IPS-20b (cell line): ENCODE data around the gene CPSF4L.

Experiments
- H3K27ac ChIP-seq: one replicate; pipeline ENCODE4 v1.5.1; 2013; ENCODE audit warnings: low read length
- H3K27me3 ChIP-seq: 2 replicates; pipeline ENCODE4 v1.6.1; 2013; ENCODE audit warnings: mild to moderate bottlenecking, low read length, inconsistent platforms; ENCODE audit not compliant: insufficient read depth
- H3K36me3 ChIP-seq: 2 replicates; pipeline ENCODE4 v1.6.1; 2013; ENCODE audit warnings: low read depth, mild to moderate bottlenecking, inconsistent platforms, low read length, moderate library complexity; ENCODE audit not compliant: insufficient read depth
- H3K4me1 ChIP-seq: 2 replicates; pipeline ENCODE4 v1.6.1; 2013; ENCODE audit warnings: mild to moderate bottlenecking, control low read depth, inconsistent platforms, low read length, moderate library complexity; ENCODE audit not compliant: insufficient read depth
- H3K4me3 ChIP-seq: 2 replicates; pipeline ENCODE4 v1.5.1; 2013; ENCODE audit warnings: mild to moderate bottlenecking, low read length, inconsistent platforms
- H3K9ac ChIP-seq: 2 replicates; pipeline ENCODE4 v1.6.1; 2013; ENCODE audit warnings: low read depth, mild to moderate bottlenecking, inconsistent platforms, low read length, moderate library complexity
- H3K9me3 ChIP-seq: 2 replicates; pipeline ENCODE4 v1.6.1; 2013; ENCODE audit warnings: mild to moderate bottlenecking, low read depth, low read length, inconsistent platforms; ENCODE audit not compliant: insufficient read depth

Gene CPSF4L

DNA sequence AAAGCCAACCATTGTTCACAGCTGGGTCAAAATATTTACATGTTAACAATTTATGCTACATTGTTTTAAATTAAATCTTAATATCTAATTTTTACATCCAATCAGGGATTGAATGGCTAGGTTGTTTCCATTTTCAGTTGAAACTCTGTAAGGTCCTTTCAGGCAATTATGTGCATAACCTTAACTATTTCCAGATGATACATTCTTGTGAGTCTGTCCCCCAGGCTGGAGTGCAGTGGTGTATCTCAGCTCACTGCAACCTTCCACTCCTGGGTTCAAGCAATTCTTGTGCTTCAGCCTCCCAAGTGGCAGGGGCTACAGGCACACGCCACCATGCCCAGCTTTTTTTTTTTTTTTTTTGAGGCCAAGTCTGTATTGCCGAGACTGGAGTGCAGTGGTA lies 39.7 kb upstream of the CPSF4L start:
- H3K27ac ChIP-seq, result no peak overlapping the region
- no peaks in the 10 kb centered on the region for H3K27me3 ChIP-seq
- no peaks in the 10 kb centered on the region for H3K36me3 ChIP-seq
- H3K4me1 ChIP-seq, result peaks cover 17% of the 10 kb centered on the region
- no peaks in the 10 kb centered on the region for H3K9me3 ChIP-seq
- H3K4me3 ChIP-seq, result no peak overlapping the region
- H3K9ac ChIP-seq, result no peak overlapping the region

DNA sequence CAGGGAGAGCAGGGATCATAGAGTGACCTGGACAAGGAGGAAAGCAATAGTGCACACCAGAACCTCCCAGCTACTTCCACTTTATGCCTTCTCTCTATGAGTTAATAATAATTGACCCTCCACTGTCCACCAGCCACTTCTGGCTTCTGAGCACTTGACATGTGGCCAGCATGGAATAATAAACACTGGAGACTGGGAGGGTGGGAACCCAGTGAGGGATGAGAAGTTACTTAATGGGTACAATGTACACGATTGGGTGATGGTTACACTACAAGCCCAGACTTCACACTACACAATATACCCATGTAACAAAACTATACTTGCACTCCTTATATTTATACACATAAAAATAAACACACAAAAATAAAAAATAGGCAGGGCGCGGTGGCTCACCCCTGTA lies 38.7 kb upstream of the CPSF4L start:
- Histone ChIP-seq H3K9me3 (no peaks in the 10 kb centered on the region), H3K4me1 (peaks cover 11% of the 10 kb centered on the region), H3K36me3 (no peaks in the 10 kb centered on the region), H3K27me3 (no peaks in the 10 kb centered on the region), H3K27ac (no peak overlapping the region), H3K4me3 (no peak overlapping the region), H3K9ac (no peak overlapping the region; the same call in 1 of the 2 replicates)

DNA sequence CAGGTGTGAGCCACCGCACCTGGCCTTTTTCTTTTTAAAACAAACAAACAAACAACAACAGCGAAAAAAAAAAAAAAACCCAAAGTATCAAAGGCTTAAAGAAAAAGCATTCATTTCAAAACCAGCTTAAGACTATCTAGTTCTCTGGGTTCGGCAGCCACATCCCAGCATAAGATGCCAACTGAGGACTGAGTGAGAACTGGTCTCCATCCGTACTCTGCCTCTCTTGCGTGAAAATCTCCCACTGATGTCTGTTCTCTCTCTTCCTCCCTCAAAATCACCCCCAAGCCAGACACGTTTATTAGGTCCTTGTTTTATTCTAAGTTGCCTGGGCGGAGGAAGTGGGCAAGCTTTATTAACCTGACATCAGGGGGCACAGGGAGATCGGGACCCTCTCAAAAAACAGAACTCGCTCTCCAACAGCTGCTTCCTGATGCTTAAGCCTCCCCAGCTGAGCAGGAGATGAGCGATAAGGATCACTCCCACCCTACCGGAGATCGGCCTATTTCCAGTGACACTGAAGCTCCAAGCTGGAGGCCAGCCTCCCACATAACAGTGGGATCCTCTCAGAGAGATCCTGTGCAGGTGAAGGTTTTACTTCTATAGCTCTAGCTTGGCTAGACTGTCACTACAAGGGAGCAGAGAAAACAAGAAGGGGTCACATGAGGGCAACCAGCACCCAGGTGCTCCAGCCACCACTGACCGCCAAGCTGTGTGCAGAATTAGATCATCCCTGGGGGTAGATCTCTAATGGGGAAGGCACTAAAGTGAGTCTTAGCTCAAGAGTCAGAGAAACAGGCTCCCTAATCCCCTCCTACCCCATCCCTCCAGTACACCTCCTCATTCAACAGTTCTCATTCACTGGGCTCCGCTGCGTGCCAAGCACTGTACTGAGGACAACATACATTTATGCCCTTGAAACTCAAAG lies 36.5 kb upstream of the CPSF4L start:
- Histone ChIP-seq H3K27ac (no peak overlapping the region), H3K9ac (no peak overlapping the region)

DNA sequence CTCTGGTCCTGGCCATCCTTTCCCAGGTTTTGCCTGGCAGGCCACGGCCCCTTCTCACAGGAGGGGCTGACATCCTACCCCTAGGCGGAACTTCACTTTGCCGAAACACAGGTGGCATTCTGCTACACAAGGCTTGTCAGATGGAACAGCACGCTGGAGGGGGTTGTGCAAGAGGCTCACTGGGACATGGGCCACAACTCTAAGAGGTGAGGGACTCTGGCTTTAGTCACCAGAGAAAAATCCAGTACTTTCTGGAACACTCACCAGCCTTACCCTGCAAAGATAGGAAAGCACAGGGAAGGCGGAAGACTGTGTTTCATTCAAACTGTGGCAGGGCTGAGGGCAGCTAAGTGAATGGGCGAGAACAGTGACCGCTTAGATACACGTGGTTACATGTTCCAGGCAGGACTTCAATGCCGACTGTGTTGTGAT lies 31.8 kb upstream of the CPSF4L start:
- Histone ChIP-seq H3K36me3 (no peaks in the 10 kb centered on the region), H3K9ac (no peak overlapping the region), H3K9me3 (no peaks in the 10 kb centered on the region), H3K27me3 (no peaks in the 10 kb centered on the region), H3K4me3 (no peak overlapping the region), H3K4me1 (no peaks in the 10 kb centered on the region), H3K27ac (no peak overlapping the region)

More for the DNA sequence above, 36.5 kb upstream of the CPSF4L start:
- H3K4me3 ChIP-seq, result no peak overlapping the region
- H3K36me3 ChIP-seq, result no peaks in the 10 kb centered on the region
- H3K9me3 ChIP-seq, result no peaks in the 10 kb centered on the region
- no peaks in the 10 kb centered on the region for H3K27me3 ChIP-seq
- H3K4me1 ChIP-seq, result no peaks in the 10 kb centered on the region

DNA sequence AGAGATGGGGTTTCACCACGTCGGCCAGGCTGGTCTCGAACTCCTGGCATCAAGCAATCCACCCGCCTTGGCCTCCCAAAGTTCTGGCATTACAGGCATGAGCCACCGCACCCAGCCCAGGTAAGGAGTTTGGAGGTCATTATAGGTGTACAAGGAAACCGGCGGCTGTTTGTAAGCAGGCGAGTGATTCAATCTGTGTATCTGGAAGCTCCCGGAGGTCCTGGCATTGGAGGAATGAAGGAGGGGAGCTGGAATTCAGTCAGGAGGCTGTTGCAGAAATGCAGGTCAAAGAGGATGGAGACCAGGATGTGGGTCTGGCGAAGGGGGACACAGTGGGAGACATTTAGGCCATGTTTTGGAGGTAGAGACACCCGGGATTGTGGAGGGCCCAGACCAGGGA lies 31.4 kb upstream of the CPSF4L start:
- Histone ChIP-seq H3K4me1 (no peaks in the 10 kb centered on the region), H3K4me3 (no peak overlapping the region), H3K9me3 (no peaks in the 10 kb centered on the region), H3K27ac (no peak overlapping the region), H3K36me3 (no peaks in the 10 kb centered on the region), H3K27me3 (no peaks in the 10 kb centered on the region), H3K9ac (no peak overlapping the region)

DNA sequence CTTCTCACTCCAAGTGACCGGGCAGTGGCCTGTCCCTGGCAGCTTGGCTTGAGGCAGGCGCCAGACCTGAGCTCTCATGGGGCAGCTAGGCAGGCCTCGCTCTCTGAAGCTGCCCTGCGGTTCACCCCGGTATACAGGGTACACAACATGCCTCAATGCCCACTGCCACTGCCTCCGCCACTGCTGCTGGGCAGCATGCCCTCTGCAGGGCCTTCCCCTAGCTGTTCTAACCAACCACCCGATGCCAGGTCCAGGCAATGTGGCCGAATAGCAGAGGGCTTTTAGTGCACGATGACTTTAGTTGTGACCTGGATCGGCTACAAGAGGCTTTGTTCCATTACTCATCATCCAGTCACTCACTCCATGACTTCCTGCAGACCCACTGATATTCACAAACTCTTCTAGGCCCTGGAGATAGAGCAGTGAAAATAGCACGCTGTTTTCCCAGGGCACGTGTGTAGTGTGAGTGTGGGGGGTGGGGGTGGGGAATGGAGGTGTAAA lies 30.4 kb upstream of the CPSF4L start:
- H3K4me3 ChIP-seq, result no peak overlapping the region
- H3K27ac ChIP-seq, result no peak overlapping the region

DNA sequence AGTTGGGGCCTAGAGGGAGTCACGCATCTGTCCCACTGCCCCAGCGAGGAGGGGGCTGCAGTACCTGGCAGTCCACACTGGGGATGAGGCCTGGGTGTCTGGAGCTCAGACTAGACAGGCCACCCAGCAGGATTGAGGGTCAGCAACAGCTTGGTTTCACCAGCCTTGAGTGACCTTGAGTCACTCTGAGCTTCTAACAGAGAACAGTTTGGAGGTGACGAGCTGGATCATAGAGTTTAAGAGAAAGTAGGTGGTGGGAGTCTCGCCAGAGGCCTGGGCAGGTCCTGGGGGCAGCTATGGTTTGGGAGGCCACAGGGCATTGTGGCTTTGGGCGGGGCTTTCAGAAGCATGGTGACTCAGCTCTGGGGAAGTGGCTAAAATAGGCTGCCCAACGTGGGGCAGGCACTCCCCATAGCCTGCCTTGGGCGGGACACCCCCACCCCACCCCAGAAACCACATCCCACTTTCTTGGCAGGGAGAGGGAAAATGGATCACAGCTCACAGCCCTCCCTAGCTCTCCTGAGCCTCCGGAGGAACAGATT lies 29.7 kb upstream of the CPSF4L start:
- H3K27ac ChIP-seq, result no peak overlapping the region
- H3K9ac ChIP-seq, result no peak overlapping the region
- no peaks in the 10 kb centered on the region for H3K9me3 ChIP-seq
- no peak overlapping the region for H3K4me3 ChIP-seq
- H3K4me1 ChIP-seq, result no peaks in the 10 kb centered on the region
- H3K27me3 ChIP-seq, result no peaks in the 10 kb centered on the region
- H3K36me3 ChIP-seq, result no peaks in the 10 kb centered on the region

More for the DNA sequence above, 30.4 kb upstream of the CPSF4L start:
- H3K9me3 ChIP-seq, result no peaks in the 10 kb centered on the region
- no peak overlapping the region for H3K9ac ChIP-seq
- H3K36me3 ChIP-seq, result no peaks in the 10 kb centered on the region
- H3K27me3 ChIP-seq, result no peaks in the 10 kb centered on the region
- no peaks in the 10 kb centered on the region for H3K4me1 ChIP-seq

DNA sequence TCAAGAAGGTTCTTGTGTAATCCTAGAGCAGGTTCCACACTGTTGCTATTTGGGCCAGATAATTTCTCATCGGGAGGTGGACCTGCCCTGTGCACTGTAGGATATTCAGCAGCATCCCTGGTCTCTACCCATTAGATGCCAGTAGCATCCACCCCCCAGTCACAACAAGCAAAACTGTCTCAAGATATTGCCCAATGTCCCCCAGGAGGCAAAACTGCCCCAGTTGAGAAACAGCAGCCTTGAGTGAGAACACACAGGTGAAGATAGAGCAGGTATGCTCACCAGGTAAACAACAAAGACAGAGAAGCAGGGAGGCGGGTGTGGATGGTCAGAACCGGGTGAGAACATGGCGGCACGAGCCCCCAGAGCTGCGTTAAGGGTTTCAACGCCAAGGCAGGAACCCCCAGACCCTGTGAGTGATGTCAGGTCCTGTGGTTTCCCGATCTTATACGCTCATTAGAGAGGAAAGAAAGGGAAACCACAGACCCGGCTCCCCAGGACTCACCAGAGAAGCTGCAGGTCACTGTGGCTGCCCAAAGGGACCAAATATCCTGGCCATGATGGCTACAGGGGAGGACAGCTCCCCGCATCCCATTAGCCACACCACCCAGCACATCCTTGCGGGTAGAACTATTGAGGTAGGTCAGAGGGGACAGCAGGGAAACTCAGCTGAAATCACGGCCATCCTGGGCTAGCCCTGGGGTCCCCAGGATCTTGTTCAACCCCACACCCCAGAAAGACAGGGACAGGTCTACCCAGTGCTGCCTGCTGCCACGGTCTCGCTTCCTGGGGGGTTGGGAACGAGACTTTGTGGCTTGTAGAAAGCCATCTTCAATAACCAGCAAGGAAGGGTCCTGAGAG lies 28.9 kb upstream of the CPSF4L start:
- Histone ChIP-seq H3K9me3 (no peaks in the 10 kb centered on the region), H3K4me1 (no peaks in the 10 kb centered on the region), H3K27ac (no peak overlapping the region), H3K4me3 (no peak overlapping the region), H3K9ac (no peak overlapping the region), H3K27me3 (no peaks in the 10 kb centered on the region), H3K36me3 (no peaks in the 10 kb centered on the region)

DNA sequence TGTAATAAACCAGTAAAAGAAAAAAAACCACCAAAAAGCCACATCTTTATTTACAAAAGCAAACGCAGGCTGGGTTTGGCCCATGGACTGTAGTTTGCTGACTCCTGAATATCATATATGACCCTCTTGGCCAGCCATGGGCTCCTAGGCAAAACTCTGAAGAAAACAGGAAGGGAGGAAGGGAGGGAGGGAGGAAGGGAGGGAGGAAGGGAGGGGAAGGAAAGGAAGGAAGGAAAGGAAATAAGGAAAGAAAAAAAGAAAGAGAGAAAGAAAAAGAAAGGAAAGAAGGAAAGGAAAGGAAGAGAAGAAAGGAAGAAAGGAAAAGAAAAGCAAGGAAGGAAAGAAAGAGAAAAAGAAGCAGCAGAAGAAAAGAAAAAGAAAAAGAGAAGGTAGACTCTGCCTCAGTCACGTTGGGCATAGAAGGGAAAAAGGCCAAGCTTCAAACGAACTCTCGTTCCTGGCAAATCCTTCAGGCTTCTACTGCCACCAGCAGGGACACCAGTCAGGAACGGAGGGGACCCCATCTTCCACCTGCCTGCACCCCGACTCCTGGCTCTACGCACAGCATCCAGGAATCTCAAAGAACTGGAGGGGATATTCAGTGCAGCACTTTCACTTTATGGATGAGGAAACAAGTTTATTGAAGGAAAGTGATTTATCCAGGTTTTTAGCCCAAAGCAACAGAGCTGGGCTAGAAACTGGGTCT lies 28.0 kb upstream of the CPSF4L start:
- no peak overlapping the region for H3K27ac ChIP-seq

DNA sequence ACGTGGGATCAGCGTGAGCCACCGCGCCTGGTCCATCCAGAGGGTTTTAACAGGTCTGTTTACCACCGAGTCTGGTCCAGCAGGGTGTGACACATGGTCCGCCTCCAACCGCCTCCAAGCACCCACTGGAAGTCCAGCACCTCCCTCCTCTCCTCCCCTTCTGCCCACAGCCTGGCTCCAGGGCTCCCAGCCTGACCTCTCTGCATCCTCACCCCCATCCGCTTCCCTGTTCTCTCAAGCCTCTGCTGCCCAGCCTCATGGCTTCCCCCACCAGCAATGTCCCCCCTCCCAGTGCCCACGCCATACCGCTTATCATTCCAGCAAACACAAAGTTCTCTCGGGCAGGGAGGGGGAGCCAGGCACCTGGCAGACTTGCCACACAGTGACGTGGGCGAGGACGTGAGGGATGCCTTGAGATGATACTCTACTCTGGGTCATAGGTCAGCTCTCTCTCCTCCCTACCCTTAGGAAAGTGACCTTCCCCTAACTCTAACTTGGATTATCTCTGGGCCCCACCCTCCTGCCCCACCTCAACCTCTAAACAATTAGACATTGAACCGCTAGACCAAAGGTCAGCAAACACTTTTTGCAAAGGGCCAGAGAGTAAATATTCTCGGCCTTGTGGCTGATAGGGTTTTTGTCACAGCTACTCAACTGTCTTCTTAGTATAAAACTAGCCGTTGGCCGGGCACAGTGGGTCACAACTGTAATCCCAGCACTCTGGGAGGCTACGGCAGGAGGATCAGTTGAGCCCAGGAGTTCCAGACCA lies 27.0 kb upstream of the CPSF4L start:
- Histone ChIP-seq H3K9ac (no peak overlapping the region), H3K4me3 (no peak overlapping the region), H3K36me3 (no peaks in the 10 kb centered on the region), H3K27ac (no peak overlapping the region), H3K9me3 (no peaks in the 10 kb centered on the region), H3K27me3 (no peaks in the 10 kb centered on the region), H3K4me1 (peaks cover 3% of the 10 kb centered on the region; the same call in 1 of the 2 replicates)

More for the DNA sequence above, 28.0 kb upstream of the CPSF4L start:
- Histone ChIP-seq H3K36me3 (no peaks in the 10 kb centered on the region), H3K27me3 (no peaks in the 10 kb centered on the region), H3K4me3 (no peak overlapping the region), H3K9ac (no peak overlapping the region), H3K4me1 (no peaks in the 10 kb centered on the region), H3K9me3 (no peaks in the 10 kb centered on the region)
